HS-5 (cell line): ENCODE results near the gene TNP2.
"Not testable (repeated sequence)": the region's sequence is repeated elsewhere in the genome, so short reads cannot be mapped to it uniquely, and the experiment has no call there.

Experiments
- DNase-seq: peaks from one replicate; pipeline ENCODE4 v3.0.0-alpha.2; 2012; ENCODE audit warnings: low read depth

TNP2 gene

DNA sequence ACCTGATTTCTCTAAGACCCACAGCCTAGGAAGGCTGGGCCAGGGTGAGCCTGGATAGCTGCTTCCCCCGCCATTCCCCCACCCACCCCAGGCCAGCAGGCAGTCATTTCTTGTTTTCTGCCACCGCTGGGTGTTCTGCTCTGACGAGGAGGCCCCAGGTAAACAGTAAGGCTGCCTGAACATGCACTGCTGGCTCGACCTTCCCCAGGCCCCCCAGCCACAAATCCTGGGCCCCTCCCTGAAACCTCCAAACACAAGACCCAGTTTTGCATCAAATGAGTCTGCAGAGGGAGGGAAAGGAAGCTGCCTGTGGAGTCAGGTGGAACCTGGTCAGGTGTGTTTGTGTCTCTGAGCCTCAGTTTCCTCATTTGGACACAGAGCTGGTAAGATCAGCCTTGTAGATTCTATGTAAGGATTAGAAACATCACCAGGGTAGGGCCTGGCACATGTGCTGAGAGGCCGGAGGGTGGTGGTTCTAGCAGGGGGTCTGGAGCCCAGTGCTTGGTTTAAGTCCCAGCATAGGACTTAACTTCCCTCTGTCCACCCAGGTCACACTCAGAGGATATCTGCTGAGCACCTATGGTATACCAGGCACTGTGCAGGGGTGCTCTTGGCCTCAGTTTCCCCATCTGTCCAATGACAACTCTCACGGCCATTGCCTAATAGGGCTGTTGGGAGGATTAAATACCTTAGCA lies 30.9 kb upstream of the TNP2 start:
- no peak for DNase-seq

DNA sequence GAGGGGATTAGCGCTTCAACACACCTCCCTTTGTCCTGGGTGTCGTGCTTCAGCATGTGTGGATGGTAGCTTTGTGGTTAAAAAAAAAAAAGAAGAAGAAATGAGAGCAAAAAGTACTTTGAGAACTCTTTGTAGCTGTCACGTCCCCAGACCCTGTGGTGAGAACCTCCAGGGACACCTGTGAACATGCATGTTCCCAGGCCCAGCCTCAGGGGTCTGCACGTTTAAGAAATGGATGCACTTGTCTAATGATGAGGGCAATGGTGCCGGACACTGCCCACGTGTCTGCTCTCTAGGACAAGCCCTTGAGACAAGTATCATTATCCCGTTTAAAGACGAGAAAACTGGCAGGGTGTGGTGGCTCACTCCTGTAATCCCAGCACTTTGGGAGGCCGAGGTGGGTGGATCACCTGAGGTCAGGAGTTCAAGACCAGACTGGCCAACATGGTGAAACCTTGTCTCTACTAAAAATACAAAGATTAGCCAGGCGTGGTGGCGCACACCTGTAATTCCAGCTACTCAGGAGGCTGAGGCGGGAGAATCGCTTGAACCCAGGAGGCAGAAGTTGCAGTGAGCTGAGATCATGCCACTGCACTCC lies 29.9 kb upstream of the TNP2 start:
- not testable (repeated sequence) for DNase-seq

DNA sequence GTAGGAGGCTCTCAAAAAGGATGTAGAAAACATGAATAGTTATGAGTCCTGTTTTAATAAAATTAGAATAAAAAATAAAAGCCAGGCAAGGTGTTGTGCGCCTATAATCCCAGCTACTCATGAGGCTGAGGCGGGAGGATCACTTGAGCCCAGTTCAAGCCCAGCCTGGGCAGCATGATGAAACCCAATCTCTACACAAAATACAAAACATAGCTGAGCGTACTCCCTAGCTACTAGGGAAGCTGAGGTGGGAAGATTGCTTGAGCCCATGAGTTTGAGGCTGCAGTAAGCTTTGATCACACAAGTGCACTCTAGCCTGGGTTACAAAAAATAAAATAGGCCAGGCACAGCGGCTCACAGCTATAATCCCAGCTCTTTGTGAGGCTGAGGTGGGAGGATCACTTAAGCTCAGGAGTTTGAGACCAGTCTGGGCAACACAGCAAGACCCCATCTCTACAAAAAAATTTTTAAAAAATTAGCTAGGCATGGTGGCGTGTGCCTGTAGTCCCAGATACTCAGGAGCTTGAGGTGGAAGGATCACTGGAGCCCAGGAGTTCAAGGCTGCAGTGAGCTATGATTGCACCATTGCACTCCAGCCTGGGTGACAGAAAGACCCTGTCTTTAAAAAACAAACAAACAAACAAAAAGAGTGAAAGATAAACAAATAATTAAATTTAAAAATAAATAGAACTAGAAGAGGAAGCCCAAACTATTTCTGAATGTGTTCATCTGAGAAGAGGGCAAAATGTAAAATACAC lies 29.2 kb upstream of the TNP2 start:
- no peak for DNase-seq

DNA sequence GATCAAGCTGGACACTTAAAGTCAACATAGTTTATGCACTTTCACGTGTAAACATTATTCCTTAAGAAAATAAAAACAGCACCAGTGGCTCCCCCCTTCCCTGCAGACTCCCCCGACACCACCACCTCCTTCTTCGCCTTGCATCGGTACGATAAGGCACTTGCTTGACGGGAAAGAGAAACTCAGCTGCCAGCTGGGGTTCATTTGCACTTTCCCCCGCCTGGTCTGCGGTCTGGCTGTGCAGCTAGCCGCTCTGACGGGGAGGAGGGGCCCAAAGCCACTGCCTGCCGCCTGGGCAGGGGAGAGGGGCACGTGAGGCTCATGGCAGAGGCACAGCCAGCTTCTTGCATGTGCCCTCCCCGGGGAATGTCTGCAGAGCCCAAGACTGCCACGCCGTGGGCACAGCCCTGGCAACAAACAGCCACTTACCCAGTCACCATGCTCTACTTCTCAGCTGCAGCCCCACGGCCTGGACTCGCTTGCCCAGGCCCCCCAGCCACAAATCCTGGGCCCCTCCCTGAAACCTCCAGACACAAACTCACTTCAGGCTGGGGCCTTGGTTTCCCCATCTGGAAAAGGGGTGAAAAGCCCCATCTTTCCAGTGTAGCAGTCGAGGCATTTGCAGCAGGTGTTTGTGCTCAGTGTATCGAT lies 28.5 kb upstream of the TNP2 start:
- no peak for DNase-seq

DNA sequence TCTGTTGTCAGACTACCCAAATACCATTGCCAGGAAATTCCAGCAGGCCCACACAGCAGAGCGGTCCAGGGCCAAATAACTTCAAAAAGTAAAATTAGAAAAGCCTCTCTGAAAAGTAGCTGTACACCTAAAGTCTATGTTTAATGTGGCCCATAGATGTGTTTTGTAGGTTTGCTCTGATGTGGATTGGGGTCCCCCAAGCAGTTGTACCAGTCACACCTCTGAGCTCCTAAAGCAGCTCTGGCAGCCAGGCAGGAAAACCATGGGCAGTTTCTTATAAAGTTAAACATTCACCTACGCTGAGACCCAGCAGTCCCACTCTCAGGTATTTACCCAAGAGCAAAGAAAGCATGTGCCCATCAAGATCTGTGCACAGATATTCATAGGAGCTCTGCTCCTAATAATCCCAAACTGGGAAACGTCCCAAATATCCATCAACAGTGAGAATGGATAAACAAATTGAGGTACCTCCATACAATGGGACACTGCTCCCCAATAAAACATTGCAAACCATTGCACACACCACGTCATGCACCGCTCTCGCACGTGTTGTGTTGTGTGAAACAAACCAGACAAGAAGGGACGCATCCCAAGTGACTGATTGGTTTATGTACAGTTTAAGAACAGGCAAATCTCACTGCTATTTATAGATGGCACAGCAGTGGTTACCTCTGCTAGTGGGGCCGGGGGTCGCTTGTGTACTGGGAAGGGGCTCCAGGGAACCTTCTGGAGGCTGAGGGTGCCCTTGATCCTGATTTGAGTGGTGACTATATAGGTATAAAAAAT lies 27.8 kb upstream of the TNP2 start:
- no peak for DNase-seq

DNA sequence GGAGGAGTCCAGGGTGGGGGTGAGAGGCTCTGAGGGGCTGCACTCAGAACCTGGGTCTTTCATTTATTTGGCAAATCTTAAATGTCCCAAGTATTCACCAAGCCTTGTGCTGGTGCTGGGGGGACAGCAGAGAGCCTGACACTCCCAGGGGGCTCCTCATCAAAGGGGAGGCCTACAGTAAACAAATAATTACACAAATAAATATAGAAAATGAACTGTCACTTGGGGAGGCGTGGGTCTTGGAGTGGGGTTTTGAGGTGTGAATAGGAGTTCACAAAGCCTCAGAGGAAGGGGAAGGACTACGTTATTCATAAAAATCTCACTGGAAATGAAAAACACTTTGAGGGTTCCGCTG lies 27.2 kb upstream of the TNP2 start:
- no peak for DNase-seq

DNA sequence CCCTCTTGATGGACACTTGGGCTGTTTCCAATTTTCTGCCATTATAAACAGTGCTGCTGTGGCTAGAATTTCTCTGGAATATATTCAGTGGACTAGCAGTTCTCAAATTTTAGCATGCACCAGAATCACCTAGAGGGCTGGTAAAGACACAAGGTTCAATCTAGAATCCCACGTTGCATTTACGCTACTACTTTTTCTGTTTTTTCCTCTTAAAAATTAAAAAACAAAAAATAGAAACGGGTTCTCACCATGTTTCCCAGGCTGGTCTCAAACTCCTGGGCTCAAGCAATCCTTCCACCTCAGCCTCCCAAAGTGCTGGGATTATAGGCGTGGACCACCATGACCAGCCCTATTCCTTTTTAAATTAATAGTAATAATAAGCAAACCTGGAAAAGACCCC lies 26.5 kb upstream of the TNP2 start:
- no peak for DNase-seq

DNA sequence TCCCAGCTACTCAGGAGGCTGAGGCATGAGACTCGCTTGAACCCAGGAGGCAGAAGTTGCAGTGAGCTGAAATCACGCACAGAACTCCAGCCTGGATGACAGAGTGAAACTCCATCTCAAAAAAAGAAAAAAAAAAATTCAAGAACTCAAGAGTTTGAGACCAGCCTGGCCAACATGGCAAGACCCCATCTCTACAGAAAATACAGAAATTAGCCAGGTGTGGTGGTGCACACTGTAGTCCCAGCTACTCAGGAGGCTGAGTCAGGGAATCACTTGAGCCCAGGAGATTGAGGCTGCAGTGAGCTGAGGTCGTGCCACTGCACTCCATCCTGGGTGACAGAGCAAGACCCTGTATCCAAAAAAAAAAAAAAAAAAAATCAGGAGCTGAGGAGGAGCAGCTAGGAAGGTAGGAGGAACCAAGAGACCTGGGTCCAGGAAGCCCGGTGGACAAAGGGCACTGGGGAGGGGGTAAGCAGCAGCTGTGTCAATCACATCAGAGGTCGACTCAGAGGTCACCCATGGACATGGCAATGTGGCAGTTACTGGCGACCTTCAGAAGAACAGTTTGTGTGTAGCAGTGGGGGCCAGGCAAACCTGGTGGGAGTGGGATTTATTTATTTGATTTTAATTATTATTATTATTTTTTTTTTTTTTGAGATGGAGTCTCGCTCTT lies 23.1 kb upstream of the TNP2 start:
- no peak for DNase-seq

DNA sequence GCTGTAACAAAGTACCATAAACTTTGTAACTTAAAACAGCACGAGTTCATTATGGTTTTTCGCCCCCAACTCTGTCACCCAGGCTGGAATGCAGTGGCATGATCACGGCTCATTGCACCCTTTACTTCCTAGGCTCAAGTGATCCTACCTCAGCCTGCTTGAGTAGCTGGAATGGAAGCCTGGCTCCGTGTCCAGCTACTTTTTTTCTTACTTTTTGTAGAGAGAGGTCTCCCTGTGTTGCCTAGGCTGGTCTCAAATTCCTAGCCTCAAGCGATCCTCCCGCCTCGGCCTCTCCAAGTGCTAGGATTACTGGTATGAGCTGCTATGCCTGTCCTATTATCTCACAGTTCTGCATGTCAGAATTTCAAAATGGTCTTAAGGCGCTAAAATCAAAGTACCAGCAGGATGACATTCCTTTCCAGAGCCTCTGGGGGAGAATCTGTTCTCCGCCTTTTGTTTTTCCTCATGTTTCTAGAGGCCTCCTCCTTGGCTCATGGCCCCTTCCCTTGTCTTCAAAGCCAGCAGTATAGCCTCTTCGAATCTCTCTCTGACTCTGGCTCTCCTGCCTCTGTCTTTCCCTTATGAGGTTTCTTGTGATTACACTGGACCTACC lies 22.1 kb upstream of the TNP2 start:
- DNase-seq = no peak

DNA sequence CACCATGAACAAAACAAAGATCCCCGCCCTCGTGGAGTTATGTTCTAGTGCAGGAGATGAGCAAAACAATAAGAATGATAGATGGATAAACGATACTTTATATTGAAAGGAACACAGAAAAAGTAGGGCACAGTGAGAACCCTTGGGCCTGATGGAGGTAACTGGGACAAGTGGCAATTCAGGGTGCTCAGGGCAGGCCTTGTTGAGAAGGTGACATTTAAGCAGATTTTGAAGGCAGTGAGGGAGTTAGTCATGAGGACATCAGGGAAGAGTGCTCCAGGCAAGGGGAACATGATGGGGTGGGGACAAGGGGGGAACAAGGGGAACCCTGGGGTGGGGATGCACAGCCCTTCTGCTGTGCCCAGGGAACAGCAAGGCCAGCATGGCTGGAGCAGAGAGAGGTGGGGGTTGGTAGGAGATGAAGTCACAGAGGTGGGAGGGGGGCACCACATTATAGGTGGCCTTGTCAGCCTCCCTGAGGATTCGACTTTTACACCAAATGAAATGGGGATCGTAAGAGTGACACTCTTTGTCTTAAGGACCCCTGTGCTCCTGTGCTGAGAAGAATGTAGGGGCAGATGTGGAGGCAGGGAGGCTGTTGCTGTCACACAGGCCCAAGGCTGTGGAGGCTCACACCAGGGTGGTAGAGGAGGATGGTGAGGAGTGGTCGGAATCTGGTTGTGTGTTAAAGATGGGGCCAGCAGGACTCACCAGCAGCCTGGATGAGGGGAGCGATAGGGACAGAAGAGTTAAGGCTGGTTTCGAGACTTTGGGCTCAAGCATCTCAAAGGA lies 21.2 kb upstream of the TNP2 start:
- no peak for DNase-seq

DNA sequence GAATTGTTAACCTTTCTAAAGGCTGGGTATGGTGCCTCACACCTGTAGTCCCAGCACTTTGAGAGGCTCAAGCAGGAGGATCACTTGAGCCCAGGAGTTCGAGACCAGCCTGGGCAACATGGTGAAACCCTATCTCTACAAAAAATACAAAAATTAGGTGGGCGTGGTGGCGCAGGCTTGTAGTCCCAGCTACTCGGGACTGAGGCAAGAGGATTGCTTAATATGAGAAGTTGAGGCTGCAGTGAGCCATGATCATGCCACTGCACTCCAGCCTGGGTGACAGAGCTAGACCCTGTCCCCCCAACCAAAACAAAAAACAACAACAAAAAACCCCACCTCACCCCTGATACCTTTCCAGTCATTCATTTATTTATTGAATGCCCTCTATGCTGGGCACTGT lies 20.6 kb upstream of the TNP2 start:
- not testable (repeated sequence) for DNase-seq

DNA sequence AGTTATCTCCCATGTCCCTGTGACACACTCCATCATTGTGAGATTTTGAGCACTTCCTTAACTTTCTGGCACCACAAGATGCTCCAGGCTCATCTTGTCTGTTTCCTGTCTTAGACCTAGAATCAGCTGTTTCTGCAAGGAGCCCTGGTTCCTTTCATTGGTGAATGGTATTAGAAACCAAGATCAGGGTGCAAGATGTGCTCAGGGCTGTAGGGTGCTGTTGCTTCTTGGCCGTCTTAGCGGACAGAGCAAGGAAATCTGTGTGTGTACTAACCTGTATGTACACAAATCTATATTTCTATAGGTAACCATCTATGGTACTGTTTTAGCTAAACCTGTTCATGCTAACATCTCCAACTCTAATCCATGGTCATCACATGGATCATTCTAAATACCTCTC lies 20.1 kb upstream of the TNP2 start:
- no peak for DNase-seq

DNA sequence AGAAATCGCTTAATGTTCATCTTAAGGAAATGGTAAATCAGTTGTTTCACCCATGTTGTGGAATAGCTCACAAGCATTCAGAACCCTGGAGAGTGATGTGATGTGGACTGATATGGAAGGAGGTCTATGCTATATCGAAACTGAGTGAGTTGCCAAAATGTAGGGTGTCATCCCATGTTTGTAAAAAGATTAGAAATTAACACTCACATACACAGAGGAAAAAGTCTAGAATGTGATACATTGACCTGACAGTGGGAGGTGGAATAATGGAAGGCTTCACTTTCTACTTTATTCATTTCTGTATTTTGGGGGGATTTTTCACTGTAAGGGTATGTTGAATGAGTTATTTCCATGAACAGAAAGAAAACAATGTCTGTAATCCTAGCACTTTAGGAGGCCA lies 16.7 kb upstream of the TNP2 start:
- no peak for DNase-seq

DNA sequence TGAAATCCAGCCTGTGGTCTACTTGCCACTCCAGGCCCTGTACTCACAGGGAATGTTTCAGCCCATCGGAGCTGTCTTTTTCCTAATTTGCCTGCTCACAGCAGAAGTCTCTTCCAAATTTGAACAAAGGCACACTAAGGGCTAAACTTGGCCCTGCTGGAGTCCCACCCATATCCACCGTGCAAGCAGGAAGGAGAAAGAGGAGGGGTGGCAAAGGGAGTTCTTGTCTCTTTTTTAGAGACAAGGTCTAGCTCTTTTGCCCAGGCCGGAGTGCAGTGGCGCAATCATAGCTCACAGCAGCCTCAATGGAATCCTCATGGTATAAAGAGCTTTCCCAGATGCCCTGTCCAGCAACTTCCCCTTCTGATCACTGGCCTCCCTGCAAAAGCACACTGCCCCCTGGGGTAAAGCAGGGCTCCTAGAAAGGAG lies 14.7 kb upstream of the TNP2 start:
- no peak for DNase-seq

DNA sequence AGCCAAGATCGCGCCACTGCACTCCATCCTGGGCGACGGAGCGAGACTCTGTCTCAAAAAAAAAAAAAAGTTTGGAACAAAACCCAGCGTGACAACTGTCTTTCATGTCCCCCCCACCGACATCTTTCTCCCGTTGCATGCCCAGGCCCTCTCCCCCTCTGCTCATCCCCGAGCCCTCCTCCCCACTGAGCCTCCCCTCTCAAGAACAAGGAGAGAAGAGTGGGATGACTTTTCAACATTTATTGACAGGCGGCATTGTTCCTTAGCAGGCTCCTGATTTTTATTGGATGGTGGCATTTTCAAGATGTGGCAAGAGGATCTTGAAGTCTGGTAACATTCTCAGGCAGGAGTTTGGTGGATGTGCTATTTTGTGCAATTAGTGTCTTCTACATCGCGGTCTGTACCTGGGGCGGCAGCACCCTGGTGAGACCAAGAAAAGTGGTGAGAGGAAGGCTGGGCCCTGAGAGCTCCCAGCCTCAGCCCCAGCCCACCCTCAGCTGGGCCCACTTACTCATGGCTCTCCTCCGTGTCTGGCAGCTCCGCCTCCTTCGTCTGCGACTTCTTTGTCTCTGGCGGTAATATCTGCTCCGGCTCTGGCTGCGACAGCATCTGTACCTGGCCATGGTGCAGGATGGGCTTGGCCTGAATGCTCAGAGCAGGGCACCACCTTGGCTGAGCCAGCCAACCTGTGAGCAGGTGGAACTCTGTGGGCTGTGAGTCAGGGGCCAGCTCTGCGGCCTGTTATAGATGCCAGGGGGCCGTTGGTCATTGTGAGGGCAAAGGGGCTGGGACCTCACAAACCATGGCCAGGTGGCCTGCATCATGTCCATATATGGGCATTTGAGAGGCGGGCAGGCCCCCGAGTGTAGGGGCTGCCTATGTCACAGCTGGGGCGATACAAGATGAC lies 11.7 kb upstream of the TNP2 start, which contains the start of gene PRM1:
TSS of gene PRM1 (minus strand) at position 715 of the 907 bp plus-strand sequence. CDS start at position 623, 92 bp downstream.
- no peak for DNase-seq

DNA sequence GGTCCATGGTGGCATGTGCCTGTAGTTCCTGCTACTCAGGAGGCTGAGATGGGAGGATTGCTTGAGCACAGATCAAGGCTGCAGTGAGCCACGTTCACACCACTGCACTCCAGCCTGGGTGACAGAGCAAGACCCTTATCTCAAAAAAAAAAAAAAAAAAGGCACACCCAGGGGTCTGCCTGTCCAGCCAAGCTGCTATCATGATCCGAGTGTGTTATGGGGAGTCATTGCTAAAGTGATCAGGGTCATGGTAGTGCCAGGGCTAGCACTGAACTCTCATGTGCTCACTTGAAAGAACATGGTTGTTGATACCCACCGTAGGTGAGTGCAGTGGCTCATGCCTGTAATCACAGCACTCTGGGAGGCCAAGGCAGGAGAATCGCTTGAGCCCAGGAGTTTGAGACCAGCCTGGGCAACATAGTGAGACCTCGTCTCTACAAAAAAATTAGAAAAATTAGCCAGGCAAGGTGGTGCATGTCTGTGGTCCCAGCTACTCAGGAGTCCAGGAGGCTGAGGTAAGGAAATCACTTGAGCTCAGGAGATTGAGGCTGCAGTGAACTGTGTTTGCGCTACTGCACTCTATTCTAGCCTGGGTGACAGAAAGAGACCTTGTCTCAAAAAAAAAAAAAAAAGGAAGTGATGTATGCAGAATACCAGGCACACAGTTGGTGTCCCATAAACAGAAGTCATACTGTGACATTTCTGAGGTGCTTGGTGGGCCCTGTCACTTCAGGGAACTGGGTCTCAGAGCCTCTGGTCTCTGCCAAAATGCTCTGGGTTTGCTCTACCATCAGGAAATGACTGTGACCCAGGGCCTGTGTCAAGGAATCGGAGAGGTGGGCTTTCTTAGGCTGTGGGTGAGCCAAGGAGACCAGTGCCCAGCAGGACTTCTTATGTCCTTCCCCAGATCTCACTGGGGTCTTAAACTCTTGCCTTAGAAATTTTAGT lies 9.8 kb upstream of the TNP2 start:
- no peak for DNase-seq

DNA sequence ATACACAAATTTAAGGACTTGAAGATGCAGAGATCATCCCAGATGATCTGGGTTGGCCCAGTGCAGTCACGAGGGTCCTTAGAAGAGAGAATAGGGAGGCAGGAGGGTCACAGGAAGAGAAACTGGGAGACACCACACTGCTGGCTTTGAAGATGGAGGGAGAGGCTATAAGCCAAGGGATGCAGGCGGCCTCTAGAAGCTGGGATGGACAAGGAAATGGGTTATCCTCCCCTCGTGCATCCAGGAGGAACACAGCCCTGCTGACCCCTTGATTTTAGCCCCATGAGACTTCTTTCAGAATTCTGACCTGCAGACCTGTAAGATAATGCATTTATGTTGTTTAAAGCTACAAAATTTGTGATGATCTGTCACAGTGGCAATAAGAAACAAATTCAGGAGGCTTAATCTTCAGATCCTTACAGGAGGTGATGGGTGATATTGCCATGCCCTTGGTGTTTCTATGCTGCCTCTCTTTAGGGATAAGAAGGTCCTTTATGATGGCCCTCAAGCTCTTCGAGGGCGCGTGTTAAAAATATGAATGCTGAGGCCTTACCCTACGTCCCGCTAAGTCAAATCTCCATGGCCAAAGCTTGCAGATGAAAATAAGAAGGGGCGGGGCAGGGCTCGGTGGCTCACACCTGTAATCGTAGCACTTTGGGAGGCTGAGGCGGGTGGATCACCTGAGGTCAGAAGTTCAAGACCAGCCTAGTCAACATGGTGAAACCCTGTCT lies 8.6 kb upstream of the TNP2 start:
- DNase-seq = no peak
